CD4-positive, alpha-beta T cell treated with Interleukin-12 subunit alpha and Interleukin-12 subunit beta, for 1 hour (primary cell): ENCODE measurements around the gene LRRC61.
"Not testable (repeated sequence)": the region's sequence is repeated elsewhere in the genome, so short reads cannot be mapped to it uniquely, and the experiment has no call there.

Source experiments
- DNase-seq: peaks from one replicate; pipeline ENCODE4 v3.0.0-alpha.2; 2020

The LRRC61 gene

GRCh38 chr7:150373049-150373801, 50.1 kb downstream of the LRRC61 start:
- DNase-seq = no peak

GRCh38 chr7:150374026-150374425, 50.9 kb downstream of the LRRC61 start:
- no peak for DNase-seq

GRCh38 chr7:150374472-150374871, 51.3 kb downstream of the LRRC61 start:
- no peak for DNase-seq

GRCh38 chr7:150375662-150376521, 52.7 kb downstream of the LRRC61 start:
- DNase-seq = peak; percentile 38

DNA sequence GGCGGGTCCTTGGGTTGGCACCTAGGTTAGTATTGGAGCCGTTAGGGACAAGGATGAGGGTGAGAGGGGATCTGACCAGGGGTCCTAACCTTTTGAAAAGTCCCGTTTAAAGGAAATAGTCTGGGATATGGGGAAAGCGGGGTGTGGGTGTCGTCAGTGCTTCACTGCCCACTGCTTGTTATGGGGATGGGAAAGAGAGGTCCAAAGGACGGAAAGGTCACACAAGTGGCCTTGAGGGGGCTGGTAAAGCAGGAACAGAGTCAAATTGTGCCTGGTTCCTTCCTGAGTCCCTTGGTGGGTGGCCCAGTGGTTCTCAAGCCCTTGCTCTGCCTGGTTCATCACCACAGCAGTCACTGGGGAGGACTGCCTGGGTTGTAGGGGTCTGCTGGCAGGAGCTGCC, 53.4 kb downstream of the LRRC61 start:
- no peak for DNase-seq

GRCh38 chr7:150377196-150377595, 54.0 kb downstream of the LRRC61 start:
- no peak for DNase-seq

- DNase-seq = no peak
Observed at GRCh38 chr7:150377635-150378034, 54.5 kb downstream of the LRRC61 start.

DNA sequence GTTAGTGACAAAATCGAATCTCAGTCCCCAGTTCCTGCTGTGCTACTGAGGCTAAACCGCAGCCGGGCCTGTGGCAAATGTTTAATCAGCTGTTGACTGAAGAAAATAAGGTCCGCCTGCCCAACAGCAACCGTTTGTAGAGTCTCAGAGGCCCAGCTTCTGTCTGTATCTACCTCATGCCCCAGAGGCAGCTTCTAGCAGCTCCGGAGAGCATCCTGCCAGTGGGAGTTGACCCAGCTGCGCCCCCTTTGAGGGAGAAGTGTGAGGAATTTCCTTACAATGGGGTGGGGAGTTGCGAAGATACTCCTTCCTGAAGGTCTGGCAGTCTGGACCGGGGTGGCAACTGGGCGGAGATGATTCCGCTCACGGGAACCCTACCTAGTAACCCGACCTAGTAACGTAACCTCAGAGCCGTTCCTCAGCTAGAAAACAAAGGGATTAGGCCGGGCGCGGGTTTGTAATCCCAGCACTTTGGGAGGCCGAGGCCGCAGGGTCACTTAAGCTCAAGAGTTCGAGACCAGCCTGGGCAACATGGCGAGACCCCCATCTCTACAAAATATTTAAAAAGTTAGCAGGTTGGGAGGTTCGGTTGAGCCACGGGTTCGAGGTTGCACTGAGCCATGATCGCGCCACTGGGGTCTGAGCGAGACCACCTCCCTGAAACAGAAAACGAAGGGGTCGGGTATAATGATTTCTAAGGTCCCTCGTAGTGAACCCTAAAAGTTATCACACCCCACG, 55.1 kb downstream of the LRRC61 start:
- DNase-seq = peak; percentile 61

GRCh38 chr7:150378853-150379440, 55.8 kb downstream of the LRRC61 start, which contains the start of gene ZNF775:
Gene ZNF775, plus strand, starts transcription at chr7:150379330. Its CDS starts 9,141 bp downstream, at chr7:150388471.
- peak; percentile 93 for DNase-seq

DNA sequence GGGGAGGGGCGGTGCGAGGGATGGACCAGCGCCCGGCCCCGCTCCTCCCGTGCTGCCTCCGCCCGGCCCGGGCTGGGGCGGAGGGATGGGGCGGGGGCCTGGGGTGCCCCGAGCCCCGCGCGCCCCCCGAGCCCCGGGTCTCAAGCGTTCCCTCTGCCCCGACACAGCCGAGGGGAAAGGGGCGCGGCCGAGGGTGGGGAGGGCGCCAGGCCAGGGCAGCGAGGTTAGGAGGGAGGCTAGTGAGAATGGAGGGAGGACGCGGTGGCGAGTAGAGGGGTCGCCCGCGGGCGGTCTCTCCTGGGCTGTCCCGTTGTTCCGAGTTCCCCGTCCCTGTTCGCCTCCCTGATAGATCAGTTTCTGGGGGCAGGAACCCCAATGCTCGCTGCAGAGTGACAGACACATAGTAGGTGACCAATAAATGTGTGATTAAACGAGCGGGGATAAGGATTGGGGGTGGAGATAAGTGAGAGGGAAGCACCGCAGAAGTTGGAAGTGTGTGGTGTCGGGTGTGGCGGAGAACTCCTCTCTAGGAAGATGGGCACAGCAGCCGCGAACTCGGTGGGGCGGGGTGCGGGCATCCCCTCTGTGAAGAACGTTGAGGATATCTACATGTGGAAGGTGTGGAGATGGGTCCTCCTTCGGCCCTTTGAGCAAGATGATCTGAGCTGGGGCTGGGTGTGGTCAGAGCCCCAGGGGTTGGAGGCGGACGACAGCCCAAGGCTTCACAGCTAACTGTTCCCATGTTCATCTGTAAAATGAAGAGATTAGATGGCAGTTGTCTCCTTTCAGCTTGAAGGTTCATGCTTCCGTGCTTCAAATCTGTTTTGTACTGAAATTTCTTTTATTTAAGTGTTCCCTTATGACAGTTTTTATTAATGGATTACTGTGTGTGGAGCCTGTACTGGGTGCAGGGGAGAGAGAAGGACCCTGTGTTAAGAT, 56.6 kb downstream of the LRRC61 start:
- peak; percentile 17 for DNase-seq

GRCh38 chr7:150380463-150380862, 57.3 kb downstream of the LRRC61 start:
- no peak for DNase-seq

DNA sequence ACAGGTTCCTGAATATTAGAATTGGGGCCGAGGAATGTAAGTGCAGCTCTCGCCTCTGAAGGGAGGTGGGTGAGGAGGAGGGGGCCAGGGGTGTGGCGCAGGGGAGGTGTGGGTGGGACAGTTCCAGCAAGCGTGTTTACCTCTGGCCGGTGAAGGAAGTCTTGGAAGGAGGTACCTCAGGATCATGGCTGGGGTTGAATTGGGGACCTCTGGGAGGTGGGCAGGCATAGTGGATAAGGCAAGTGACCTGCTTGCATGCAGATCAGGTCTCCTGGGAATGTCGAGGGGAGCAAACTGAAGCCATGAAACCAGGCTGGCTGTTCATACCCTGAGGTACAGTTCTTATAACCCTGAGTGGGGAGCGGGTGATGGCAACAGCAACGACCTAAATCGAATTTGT, 57.9 kb downstream of the LRRC61 start:
- DNase-seq = no peak

DNA sequence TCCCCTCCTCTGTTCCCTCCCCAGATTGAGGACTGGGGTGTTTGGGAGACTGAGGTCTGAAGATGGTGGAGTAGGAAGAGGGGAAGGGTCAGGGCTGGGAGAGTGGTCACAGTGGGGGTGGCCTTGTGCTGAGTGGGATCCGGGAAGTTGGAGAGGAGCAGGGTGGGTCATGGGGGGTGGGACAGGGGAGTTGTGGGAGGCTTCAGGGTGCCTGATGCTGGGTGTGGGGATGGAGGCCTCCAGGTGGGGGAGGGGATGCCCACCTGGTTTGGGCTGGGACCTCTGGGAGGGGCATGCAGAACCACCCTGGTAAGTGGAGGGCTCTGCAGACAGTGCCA, 58.6 kb downstream of the LRRC61 start:
- DNase-seq = no peak

- no peak for DNase-seq
Observed at GRCh38 chr7:150382123-150382843, 59.1 kb downstream of the LRRC61 start.

DNA sequence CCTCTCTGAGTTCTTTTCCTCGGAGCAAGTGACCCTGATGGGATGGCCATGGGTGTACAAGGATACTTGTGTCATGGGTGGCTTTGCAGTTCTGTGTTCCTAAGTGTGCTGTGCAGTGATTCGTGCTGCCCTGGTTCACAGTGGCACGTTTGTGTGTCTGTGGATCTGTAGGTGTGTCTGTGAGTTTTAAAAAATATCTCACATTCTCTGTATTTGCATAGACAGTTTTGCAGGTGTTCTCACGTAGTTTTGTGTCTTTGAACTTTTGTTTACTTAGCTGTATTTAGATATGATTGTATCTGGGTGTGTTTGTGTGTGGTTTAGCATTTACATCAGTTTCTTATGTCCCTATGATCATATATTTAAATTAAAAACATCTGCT, 59.7 kb downstream of the LRRC61 start:
- no peak for DNase-seq

DNA sequence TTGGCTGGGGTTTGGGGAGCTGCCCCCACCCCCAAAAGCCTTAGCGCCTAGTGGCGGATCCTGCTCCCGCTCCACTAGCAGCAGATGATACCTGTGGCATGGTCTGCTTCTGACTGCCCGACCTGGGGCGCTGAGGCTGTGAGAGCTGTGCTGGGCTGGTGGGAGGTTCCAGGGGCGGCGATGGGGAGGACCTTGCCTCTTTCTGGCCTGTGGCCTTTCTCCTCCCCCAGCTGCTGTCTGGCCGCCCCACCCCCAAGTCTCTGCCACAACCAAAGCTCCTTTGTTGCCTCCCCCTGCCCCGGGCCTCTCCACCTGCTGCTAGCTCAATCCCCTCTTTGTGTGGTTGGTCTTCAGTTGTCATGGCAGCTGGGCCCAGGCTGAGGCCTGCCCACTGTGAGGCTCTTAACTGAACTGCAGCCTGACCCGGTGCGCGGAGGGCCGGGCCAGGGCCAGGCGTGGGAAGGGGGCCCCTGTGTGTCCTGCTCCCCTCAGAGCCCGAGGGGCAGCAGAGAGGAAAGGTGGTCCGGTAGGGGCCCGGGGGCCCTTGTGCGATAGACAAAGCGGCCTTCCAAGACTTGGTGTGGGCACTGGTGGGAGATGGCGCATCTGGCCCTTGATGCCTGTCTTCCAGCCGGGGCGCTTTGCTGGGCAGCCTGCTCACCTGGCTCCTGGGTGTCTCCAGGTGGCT, 60.7 kb downstream of the LRRC61 start:
- no peak for DNase-seq

DNA sequence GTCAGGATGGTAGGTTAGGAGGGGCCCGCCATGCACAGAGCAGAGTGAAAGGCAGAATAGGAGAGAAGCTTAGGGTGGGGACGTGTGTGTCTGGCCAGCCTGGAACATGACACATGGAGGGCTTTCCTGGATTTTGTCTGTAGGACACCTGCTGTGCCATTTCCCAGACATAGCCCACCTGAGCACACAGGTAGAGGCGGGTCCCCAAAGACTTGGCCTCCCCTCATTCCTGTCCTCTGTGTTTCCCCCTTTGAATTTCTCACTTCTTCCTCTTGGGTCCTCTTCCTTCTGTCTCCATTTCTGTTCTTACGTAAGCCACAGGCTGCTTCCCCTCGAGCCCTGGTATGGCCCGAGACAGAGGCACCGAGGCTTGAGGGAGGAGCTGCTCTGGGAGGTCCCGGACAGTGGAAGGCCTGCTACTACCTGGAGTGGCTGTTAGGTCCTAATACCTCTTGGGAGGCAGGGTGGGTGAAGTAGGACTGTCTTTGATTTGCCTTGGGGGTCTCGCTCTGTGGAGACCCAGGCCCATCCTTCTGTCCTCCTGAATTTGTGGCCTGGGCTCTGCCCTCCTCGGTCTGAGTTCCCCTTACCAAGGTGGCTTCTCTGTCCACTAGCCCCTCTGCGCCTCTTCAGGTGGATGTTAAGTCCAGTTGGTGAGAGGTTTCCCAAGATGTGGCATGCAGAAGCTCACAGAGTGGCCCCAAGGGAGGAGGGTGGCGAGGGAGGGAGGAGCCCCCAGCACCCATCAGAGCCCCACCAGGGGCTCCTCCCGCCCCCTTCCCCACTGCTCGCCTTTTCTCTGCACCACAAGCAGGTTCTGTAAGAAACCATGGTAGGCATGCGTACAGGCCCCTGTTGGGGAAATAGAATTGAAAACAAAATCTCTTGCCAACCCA, 61.5 kb downstream of the LRRC61 start:
- DNase-seq = no peak

DNA sequence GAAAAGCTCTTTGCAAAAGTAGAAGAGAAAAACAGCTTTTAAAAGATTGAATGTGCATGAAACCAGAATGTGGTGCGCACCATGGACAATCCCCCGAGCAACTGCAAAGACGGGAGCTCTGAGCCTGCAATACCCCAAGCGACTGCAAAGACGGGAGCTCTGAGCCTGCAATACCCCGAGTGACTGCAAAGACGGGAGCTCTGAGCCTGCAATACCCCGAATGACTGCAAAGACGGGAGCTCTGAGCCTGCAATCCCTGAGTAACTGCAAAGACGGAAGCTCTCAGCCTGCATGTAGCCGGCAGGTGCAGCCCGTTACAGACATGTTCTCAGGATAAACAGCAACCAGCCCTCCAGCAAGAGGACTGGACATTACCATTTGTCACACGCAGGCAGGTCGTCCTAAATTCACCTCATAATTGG, 62.2 kb downstream of the LRRC61 start:
- no peak for DNase-seq

DNA sequence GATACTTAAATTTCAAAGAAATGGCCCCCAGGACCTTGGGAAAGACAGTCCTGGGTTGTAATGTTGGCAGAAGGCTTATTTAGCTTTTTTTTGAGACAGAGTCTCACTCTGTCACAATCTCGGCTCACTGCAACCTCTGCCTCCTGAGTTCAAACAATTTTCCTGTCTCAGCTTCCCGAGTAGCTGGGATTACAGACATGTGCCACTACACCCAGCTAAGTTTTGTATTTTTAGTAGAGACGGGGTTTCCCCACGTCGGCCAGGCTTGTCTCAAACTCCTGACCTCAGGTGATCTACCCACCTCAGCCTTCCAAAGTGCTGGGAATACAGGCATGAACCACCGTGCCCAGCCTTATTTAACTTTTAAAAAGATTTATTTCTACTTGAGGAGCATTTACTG, 62.7 kb downstream of the LRRC61 start:
- not testable (repeated sequence) for DNase-seq
